Upper lobe of left lung (tissue), 6 donors: ENCODE data around the gene TMEM14C. TPM values are rescaled to one million over a fixed set of nuclear protein-coding genes. Genes with fewer than 3 reads are reported as not detected.

ENCODE experiments used
- ATAC-seq, 2 donors: fragments of 200-7000 bp; cut with Tn5 transposase; one replicate each; pipeline ENCODE4 v1.9.1; 2022; ENCODE audit warnings: mild to moderate bottlenecking in 2 of 2, moderate library complexity in 2 of 2; ENCODE audit not compliant: low FRiP score in 2 of 2
- DNase-seq, 2 donors: peaks; one replicate each; pipeline ENCODE4 v3.0.0-alpha.2; 2019 to 2020
- H3K27ac ChIP-seq, 4 donors: fragments of 200-600 bp; sonication (generic); one replicate each; pipeline ENCODE4 v1.5.1; 2016 to 2019
- H3K27me3 ChIP-seq, 4 donors: fragments of 200-600 bp; sonication (generic); one replicate each; pipeline ENCODE4 v1.5.1; 2017 to 2019
- H3K36me3 ChIP-seq, 4 donors: fragments of 200-600 bp; sonication (generic); one replicate each; pipeline ENCODE4 v1.5.1; 2016 to 2019
- H3K4me1 ChIP-seq, 4 donors: fragments of 200-600 bp; sonication (generic); one replicate each; pipeline ENCODE4 v1.5.1; 2018 to 2019
- H3K4me3 ChIP-seq, 4 donors: fragments of 200-600 bp; sonication (generic); one replicate each; pipeline ENCODE4 v1.5.1; 2017 to 2019; ENCODE audit warnings: mild to moderate bottlenecking in 2 of 4, moderate library complexity in 1 of 4
- H3K9me3 ChIP-seq, 4 donors: fragments of 200-600 bp; sonication (generic); one replicate each; pipeline ENCODE4 v1.5.1; 2018 to 2019
- CTCF ChIP-seq, 6 experiments: fragments of 450-650 bp in 4 of 6; fragments of 200-600 bp in 2 of 6; sonication (generic) in 2 of 6; IDR thresholded peaks; one replicate each; pipeline ENCODE4 v1.5.1; 2016 to 2019; ENCODE audit warnings: antibody characterized with exemption in 6 of 6
- EP300 ChIP-seq, 4 donors: sonication (generic); formaldehyde crosslinking; IDR thresholded peaks; one replicate each; pipeline ENCODE4 v1.5.1; 2017; ENCODE audit warnings: antibody characterized with exemption in 4 of 4, control low read depth in 2 of 4
- POLR2A ChIP-seq, 4 donors: fragments of 450-650 bp; IDR thresholded peaks; one replicate each; pipeline ENCODE4 v1.5.1; 2016 to 2017; ENCODE audit warnings: antibody characterized with exemption in 4 of 4, mild to moderate bottlenecking in 2 of 4
- POLR2AphosphoS5 ChIP-seq, 2 donors: sonication (generic); formaldehyde crosslinking; IDR thresholded peaks; one replicate each; pipeline ENCODE4 v1.5.1; 2017; ENCODE audit warnings: antibody characterized with exemption in 2 of 2
- WGBS, 2 donors: methylation state at CpG; one replicate each; pipeline ENCODE4 v1.1.5; 2017 to 2018; 5-methylcytosine and 5-hydroxymethylcytosine counted together
- total RNA-seq, 6 donors: library from RNA; depleted of rRNA in 4 of 6; stranded (reverse); fragments of >200 nt in 4 of 6; gene quantifications; one replicate each; pipeline versions ENCODE4 v1.1.0 to v1.2.1, GENCODE V29; 2016 to 2021
- donor health status: DM: no; HTN: no; CAD: no; lungs with moderate emphysema.
- donor health status: DM: no; HTN: yes; CAD: no; lungs with severe emphysema.

The TMEM14C gene
- total RNA-seq, 6 donors from 2014 or later = 23.0 to 116 (median 95.1) TPM

- Histone ChIP-seq H3K9me3 (no peaks in the 10 kb centered on the region), H3K4me1 (no peaks in the 10 kb centered on the region), H3K27me3 (no peaks in the 10 kb centered on the region), H3K36me3 (no peaks in the 10 kb centered on the region), H3K4me3 (no peak overlapping the region), H3K27ac (no peak overlapping the region)
- DNase-seq (no peak), ATAC-seq (no peak)
- TF ChIP-seq EP300 (IDR thresholded peaks at IDR 0.05) = no peak
- no peak for TF ChIP-seq POLR2A (IDR thresholded peaks at IDR 0.05)
- TF ChIP-seq POLR2AphosphoS5 (IDR thresholded peaks at IDR 0.05) = no peak
- no peak for TF ChIP-seq CTCF (IDR thresholded peaks at IDR 0.05)
Measured at GRCh38 chr6:10682355-10682988, 40.4 kb upstream of the TMEM14C start.

GRCh38 chr6:10684618-10685017 lies 38.3 kb upstream of the TMEM14C start:
- no peak for ATAC-seq
- Histone ChIP-seq H3K4me3 (no peak overlapping the region), H3K27ac (no peak overlapping the region), H3K36me3 (no peaks in the 10 kb centered on the region), H3K9me3 (no peaks in the 10 kb centered on the region), H3K4me1 (no peaks in the 10 kb centered on the region), H3K27me3 (no peaks in the 10 kb centered on the region)
- no peak for DNase-seq
- TF ChIP-seq POLR2AphosphoS5 (IDR thresholded peaks at IDR 0.05) (no peak), CTCF (IDR thresholded peaks at IDR 0.05) (no peak), EP300 (IDR thresholded peaks at IDR 0.05) (no peak), POLR2A (IDR thresholded peaks at IDR 0.05) (no peak)
- 70 to 84% methylated on average over 5 of the region's 5 CpGs for WGBS, 2 donors

GRCh38 chr6:10685092-10685915 lies 37.6 kb upstream of the TMEM14C start:
- Histone ChIP-seq H3K9me3 (no peaks in the 10 kb centered on the region), H3K4me1 (peaks cover 0 to 3% (median 0%) of the 10 kb centered on the region in 4 donors), H3K27ac (no peak overlapping the region), H3K4me3 (no peak overlapping the region), H3K27me3 (no peaks in the 10 kb centered on the region), H3K36me3 (no peaks in the 10 kb centered on the region)
- DNase-seq (no peak), ATAC-seq (no peak)
- 56 to 65% methylated on average over 3 of the region's 3 CpGs for WGBS, 2 donors
- TF ChIP-seq CTCF (IDR thresholded peaks at IDR 0.05) (no peak), POLR2A (IDR thresholded peaks at IDR 0.05) (no peak), POLR2AphosphoS5 (IDR thresholded peaks at IDR 0.05) (no peak), EP300 (IDR thresholded peaks at IDR 0.05) (no peak)

GRCh38 chr6:10686901-10687300 lies 36.0 kb upstream of the TMEM14C start:
- 87 to 90% methylated on average over 8 of the region's 8 CpGs for WGBS, 2 donors
- no peak for TF ChIP-seq POLR2A (IDR thresholded peaks at IDR 0.05)
- TF ChIP-seq EP300 (IDR thresholded peaks at IDR 0.05) = no peak
- no peak for TF ChIP-seq POLR2AphosphoS5 (IDR thresholded peaks at IDR 0.05)
- no peak for TF ChIP-seq CTCF (IDR thresholded peaks at IDR 0.05)
- Histone ChIP-seq H3K36me3 (no peaks in the 10 kb centered on the region), H3K4me3 (no peak overlapping the region), H3K27me3 (no peaks in the 10 kb centered on the region), H3K4me1 (peaks cover 0 to 4% (median 0%) of the 10 kb centered on the region in 4 donors), H3K27ac (no peak overlapping the region), H3K9me3 (no peaks in the 10 kb centered on the region)
- no peak for ATAC-seq
- DNase-seq = no peak
